T-helper 1 cell treated with Interleukin-12 subunit alpha and Interleukin-12 subunit beta and Interleukin-4 antibody, amounts not matched to agents 30 μg/mL and 1 μg/mL, for 36 hours (primary cell): ENCODE results near the gene S100G.

Source experiments
- H3K27ac Mint-ChIP-seq: one replicate; pipeline ENCODE4 v1.8.0; 2021; ENCODE audit warnings: mild to moderate bottlenecking, mixed read lengths
- H3K27me3 Mint-ChIP-seq: one replicate; pipeline ENCODE4 v1.8.0; 2021; ENCODE audit warnings: low read depth, mixed read lengths
- H3K36me3 Mint-ChIP-seq: one replicate; pipeline ENCODE4 v1.8.0; 2021; ENCODE audit warnings: low read depth, mixed read lengths
- H3K4me1 Mint-ChIP-seq: one replicate; pipeline ENCODE4 v1.8.0; 2021; ENCODE audit warnings: low read depth, mixed read lengths
- H3K4me3 Mint-ChIP-seq: one replicate; pipeline ENCODE4 v1.8.0; 2021; ENCODE audit warnings: mild to moderate bottlenecking, moderate library complexity, mixed read lengths
- H3K9me3 Mint-ChIP-seq: one replicate; pipeline ENCODE4 v1.8.0; 2021; ENCODE audit warnings: mixed read lengths

The S100G gene

DNA sequence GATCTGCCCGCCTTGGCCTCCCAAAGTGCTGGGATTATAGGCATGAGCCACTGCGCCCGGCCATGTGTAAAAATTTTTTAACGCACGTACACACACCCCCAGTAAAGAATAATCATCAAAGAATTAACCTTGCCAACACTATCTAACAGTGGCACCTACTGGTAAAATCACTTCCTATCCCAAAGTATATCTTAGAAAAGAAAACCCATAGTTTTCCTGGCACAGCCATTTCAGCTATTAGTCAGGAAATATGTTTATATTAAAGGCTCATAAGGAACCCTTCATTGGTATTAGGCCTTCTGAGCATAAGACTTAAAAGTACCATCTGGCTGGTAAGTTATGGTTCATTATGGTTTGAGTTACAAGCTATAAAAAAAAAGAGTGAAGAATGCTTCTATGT, 14.1 kb downstream of the S100G start:
- H3K4me3 Mint-ChIP-seq: no peak overlapping the region
- no peaks in the 10 kb centered on the region for H3K4me1 Mint-ChIP-seq
- peaks cover 2% of the 10 kb centered on the region for H3K36me3 Mint-ChIP-seq

DNA sequence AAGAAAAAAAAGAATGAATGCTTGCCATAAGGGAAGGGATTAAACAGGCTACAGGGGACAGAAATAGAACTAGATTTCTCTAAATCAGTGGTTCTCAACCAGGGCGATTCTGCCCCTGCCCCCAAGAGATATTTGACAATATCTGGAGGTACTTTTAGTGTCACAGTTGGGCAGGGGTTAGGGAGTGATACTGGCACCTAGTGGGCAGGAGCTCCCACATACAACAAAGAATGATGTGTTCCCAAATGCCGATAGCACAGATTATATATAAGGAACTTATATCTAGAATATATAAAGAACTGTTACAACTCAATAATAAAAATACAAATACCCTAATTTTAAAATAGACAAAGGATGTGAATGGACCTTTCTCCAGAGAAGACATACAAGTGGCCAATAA, 14.7 kb downstream of the S100G start:
- H3K36me3 Mint-ChIP-seq: peaks cover 2% of the 10 kb centered on the region
- no peaks in the 10 kb centered on the region for H3K27me3 Mint-ChIP-seq
- no peak overlapping the region for H3K4me3 Mint-ChIP-seq
- H3K9me3 Mint-ChIP-seq: no peaks in the 10 kb centered on the region
- H3K27ac Mint-ChIP-seq: no peak overlapping the region
- no peaks in the 10 kb centered on the region for H3K4me1 Mint-ChIP-seq

More for the DNA sequence above, 14.1 kb downstream of the S100G start:
- Mint-ChIP-seq H3K27ac (no peak overlapping the region), H3K27me3 (no peaks in the 10 kb centered on the region), H3K9me3 (no peaks in the 10 kb centered on the region)

DNA sequence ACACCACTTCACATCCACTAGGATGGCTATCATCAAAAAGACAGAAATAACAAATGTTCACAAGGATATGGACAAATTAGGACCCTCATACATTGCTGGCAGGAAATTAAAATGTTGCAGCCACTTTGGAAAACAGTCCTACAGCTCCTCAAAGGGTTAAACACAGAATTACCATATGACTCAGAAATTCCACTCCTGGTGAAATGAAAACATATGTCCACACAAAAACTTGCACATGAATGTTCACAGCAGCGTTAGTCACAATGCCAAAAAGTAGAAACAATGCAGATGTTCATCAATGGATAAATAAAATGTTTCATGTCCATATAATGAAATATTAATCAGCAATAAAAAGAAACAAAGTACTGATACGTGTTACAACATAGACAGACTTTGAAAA, 15.1 kb downstream of the S100G start:
- no peaks in the 10 kb centered on the region for H3K9me3 Mint-ChIP-seq
- H3K27me3 Mint-ChIP-seq: no peaks in the 10 kb centered on the region
- H3K4me1 Mint-ChIP-seq: no peaks in the 10 kb centered on the region
- peaks cover 2% of the 10 kb centered on the region for H3K36me3 Mint-ChIP-seq
- no peak overlapping the region for H3K4me3 Mint-ChIP-seq
- no peak overlapping the region for H3K27ac Mint-ChIP-seq

DNA sequence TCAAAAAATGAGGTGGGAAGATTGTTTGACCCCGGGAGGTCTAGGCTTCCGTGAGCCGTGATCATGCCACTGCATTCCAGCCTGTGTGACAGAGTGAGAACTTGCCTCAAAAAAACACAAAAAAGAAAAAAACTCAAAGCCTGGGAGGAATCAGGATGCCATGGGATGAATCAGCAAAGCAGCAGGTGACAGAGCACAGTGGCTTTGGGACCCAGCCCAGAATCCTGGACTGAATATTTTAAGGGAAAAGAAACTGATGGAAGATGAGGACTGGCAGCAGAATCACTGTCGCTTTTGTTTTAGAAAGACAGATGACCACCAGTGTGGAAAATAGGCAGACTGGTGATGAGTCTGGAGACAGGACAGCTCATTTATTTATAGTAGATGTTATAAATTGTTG, 16.6 kb downstream of the S100G start:
- Mint-ChIP-seq H3K9me3 (no peaks in the 10 kb centered on the region), H3K36me3 (peaks cover 2% of the 10 kb centered on the region), H3K4me1 (no peaks in the 10 kb centered on the region), H3K4me3 (no peak overlapping the region), H3K27ac (no peak overlapping the region), H3K27me3 (no peaks in the 10 kb centered on the region)

DNA sequence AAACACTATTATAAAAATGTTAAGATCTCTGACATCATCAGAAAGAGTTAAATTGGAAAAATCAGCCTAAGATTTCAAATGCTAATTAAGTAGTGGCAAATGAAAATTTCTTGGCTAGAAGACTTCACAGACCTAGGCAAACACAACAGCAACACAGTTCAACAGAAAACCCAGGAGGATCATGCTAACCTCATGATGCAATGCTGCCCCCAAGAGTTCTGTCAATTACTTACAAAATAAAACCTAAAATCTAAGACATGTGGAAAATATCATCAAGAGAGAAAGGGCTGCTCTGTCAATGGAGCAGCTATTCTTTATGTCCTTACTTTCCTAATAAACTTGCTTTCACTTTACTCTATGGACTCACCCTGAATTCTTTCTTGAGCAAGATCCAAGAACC, 21.0 kb downstream of the S100G start:
- Mint-ChIP-seq H3K4me1 (no peaks in the 10 kb centered on the region), H3K27me3 (no peaks in the 10 kb centered on the region), H3K27ac (no peak overlapping the region), H3K4me3 (no peak overlapping the region), H3K9me3 (no peaks in the 10 kb centered on the region), H3K36me3 (peaks cover 2% of the 10 kb centered on the region)

DNA sequence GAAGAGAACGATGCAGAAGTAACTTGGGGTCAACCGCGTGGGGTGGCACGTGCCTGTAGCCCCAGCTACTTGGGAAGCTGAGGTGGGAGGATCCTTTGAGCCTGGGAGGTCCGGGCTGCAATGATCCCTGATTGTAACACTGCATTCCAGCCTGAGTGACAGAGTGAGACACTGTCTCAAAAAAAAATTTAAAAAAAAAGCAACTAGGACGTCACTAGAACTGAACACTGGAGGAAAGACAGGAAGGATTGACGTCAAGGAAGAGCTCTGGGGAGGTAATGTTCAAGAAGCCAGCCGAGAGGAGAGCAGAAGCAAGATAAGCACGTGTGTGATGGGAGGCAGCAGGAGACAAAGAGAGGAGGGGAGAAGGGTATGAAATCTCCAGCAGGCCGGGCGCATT, 28.7 kb downstream of the S100G start:
- H3K4me1 Mint-ChIP-seq: no peaks in the 10 kb centered on the region
- H3K27me3 Mint-ChIP-seq: no peaks in the 10 kb centered on the region
- H3K9me3 Mint-ChIP-seq: no peaks in the 10 kb centered on the region
- H3K27ac Mint-ChIP-seq: no peak overlapping the region
- H3K36me3 Mint-ChIP-seq: peaks cover 6% of the 10 kb centered on the region
- H3K4me3 Mint-ChIP-seq: no peak overlapping the region

- peaks cover 1% of the 10 kb centered on the region for H3K36me3 Mint-ChIP-seq
- H3K27me3 Mint-ChIP-seq: no peaks in the 10 kb centered on the region
- H3K27ac Mint-ChIP-seq: no peak overlapping the region
- no peaks in the 10 kb centered on the region for H3K9me3 Mint-ChIP-seq
- no peaks in the 10 kb centered on the region for H3K4me1 Mint-ChIP-seq
- H3K4me3 Mint-ChIP-seq: no peak overlapping the region
These were observed 33.2 kb downstream of the S100G start for GRCh38 chrX:16683007-16683664.

- H3K36me3 Mint-ChIP-seq: peaks cover 1% of the 10 kb centered on the region
- H3K4me3 Mint-ChIP-seq: no peak overlapping the region
- H3K4me1 Mint-ChIP-seq: no peaks in the 10 kb centered on the region
- H3K9me3 Mint-ChIP-seq: no peaks in the 10 kb centered on the region
- no peaks in the 10 kb centered on the region for H3K27me3 Mint-ChIP-seq
- no peak overlapping the region for H3K27ac Mint-ChIP-seq
These were observed 37.6 kb downstream of the S100G start for GRCh38 chrX:16687514-16687913.

- no peaks in the 10 kb centered on the region for H3K27me3 Mint-ChIP-seq
- no peak overlapping the region for H3K27ac Mint-ChIP-seq
- no peak overlapping the region for H3K4me3 Mint-ChIP-seq
- H3K9me3 Mint-ChIP-seq: no peaks in the 10 kb centered on the region
- no peaks in the 10 kb centered on the region for H3K4me1 Mint-ChIP-seq
- peaks cover 2% of the 10 kb centered on the region for H3K36me3 Mint-ChIP-seq
These were observed 45.2 kb downstream of the S100G start for GRCh38 chrX:16695079-16695676.

- no peaks in the 10 kb centered on the region for H3K9me3 Mint-ChIP-seq
- no peak overlapping the region for H3K27ac Mint-ChIP-seq
- H3K4me3 Mint-ChIP-seq: no peak overlapping the region
- no peaks in the 10 kb centered on the region for H3K27me3 Mint-ChIP-seq
- peaks cover 2% of the 10 kb centered on the region for H3K36me3 Mint-ChIP-seq
- no peaks in the 10 kb centered on the region for H3K4me1 Mint-ChIP-seq
These were observed 47.0 kb downstream of the S100G start for GRCh38 chrX:16696956-16697355.

- Mint-ChIP-seq H3K4me3 (no peak overlapping the region), H3K27ac (no peak overlapping the region), H3K9me3 (no peaks in the 10 kb centered on the region), H3K4me1 (no peaks in the 10 kb centered on the region), H3K27me3 (no peaks in the 10 kb centered on the region), H3K36me3 (peaks cover 3% of the 10 kb centered on the region)
These were observed 49.4 kb downstream of the S100G start for GRCh38 chrX:16699389-16699788.

DNA sequence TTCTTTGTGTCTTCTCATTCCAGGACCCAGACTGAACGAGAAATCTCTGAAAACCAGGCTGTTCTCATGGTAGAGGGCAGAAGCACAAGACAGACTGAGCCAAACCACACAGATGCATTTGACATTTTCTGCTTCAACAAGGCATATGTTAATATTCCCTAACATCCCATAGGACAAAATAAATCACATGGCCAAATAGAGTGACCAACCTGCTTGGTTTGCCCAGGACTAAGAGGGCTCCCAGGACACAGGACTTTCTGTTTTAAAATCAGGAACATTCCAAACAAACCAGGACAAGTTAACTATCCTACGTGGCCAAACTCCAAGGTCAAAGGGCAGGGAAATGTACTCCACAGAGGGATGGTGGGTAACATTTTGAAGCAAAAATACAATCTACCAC, 50.8 kb downstream of the S100G start:
- Mint-ChIP-seq H3K4me1 (no peaks in the 10 kb centered on the region), H3K9me3 (no peaks in the 10 kb centered on the region), H3K27ac (no peak overlapping the region), H3K27me3 (no peaks in the 10 kb centered on the region), H3K36me3 (peaks cover 3% of the 10 kb centered on the region), H3K4me3 (no peak overlapping the region)

DNA sequence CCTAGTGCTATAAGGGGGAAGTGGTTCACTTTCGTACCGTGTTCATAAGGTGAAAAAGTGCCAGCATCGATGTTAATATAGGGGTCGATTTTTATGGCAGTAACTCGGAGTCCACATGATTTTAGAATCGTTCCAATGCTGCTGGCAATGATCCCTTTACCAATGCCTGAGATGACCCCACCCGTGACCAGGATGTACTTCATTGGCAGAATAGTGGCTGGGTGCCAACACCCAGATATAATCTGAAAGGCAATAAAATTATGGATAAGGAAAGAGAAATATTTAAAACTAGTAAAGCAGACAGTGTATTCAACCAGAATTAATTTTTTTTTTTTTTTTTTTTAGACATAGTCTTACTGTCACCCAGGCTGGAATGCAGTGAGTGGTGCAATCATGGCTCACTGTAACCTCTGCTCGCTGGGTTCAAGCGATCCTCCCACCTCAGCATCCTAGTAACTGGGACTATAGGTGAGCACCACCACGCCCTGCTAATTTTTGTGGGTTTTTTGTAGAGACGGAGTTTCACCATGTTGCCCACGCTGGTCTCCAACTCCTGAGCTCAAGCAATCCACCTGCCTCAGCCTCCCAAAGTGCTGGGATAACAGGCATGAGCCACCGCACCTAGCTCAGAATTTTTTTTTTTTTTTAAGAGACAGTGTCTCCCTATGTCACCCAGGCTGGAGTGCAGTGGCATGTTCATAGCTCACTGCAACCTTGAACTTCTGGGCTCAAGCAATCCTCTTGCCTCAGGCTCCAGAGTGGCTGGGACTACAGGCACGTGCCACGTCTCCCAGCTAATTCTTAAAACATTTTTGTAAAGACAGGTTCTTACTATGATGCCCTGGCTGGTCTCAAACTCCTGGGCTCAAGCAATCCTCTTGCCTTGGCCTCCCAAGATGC, 53.0 kb downstream of the S100G start:
- no peak overlapping the region for H3K4me3 Mint-ChIP-seq
- no peak overlapping the region for H3K27ac Mint-ChIP-seq
- peaks cover 2% of the 10 kb centered on the region for H3K36me3 Mint-ChIP-seq
- no peaks in the 10 kb centered on the region for H3K9me3 Mint-ChIP-seq
- no peaks in the 10 kb centered on the region for H3K27me3 Mint-ChIP-seq
- no peaks in the 10 kb centered on the region for H3K4me1 Mint-ChIP-seq
